SHP77 (cell line): ENCODE measurements around the gene SECISBP2.
A peak's percentile ranks its signal among the peaks of the same experiment; 100 is the strongest.
"Not testable (repeated sequence)": the region's sequence is repeated elsewhere in the genome, so short reads cannot be mapped to it uniquely, and the experiment has no call there.

Experiments
- DNase-seq, 2 experiments: peaks; one replicate each; lab custom pipeline; 2025; lab: John Stamatoyannopoulos, UW

SECISBP2 gene

GRCh38 chr9:89318123-89319014 is at the start of gene SECISBP2:
TSS of gene SECISBP2 (plus strand) at chr9:89318500. CDS start at chr9:89318577, 77 bp downstream.
- DNase-seq: peak; percentile 93 to 94

GRCh38 chr9:89273528-89274279 is 44.6 kb upstream of the SECISBP2 start:
- DNase-seq: no peak

- no peak for DNase-seq
Measured at GRCh38 chr9:89274838-89275237, 43.5 kb upstream of the SECISBP2 start.

- DNase-seq: not testable (repeated sequence)
Measured at GRCh38 chr9:89276040-89276439, 42.3 kb upstream of the SECISBP2 start.

- no peak for DNase-seq
Measured at GRCh38 chr9:89277043-89277442, 41.3 kb upstream of the SECISBP2 start.

- DNase-seq: no peak
Measured at GRCh38 chr9:89277454-89277853, 40.8 kb upstream of the SECISBP2 start.

GRCh38 chr9:89278551-89278950 is 39.7 kb upstream of the SECISBP2 start:
- no peak for DNase-seq

GRCh38 chr9:89278997-89279739 is 39.1 kb upstream of the SECISBP2 start:
- DNase-seq: peak; percentile 39 to 51

- DNase-seq: no peak
Measured at GRCh38 chr9:89281106-89281505, 37.2 kb upstream of the SECISBP2 start.

GRCh38 chr9:89282248-89282968 is 35.9 kb upstream of the SECISBP2 start:
- peak in 1 of 2 experiments; percentile 6 for DNase-seq

- no peak for DNase-seq
Measured at GRCh38 chr9:89284076-89284475, 34.2 kb upstream of the SECISBP2 start.

- no peak for DNase-seq
Measured at GRCh38 chr9:89291741-89292140, 26.6 kb upstream of the SECISBP2 start.

- DNase-seq: no peak
Measured at GRCh38 chr9:89293014-89293413, 25.3 kb upstream of the SECISBP2 start.

GRCh38 chr9:89295400-89295799 is 22.9 kb upstream of the SECISBP2 start:
- DNase-seq: no peak

GRCh38 chr9:89301996-89302395 is 16.3 kb upstream of the SECISBP2 start:
- DNase-seq: not testable (repeated sequence)

- no peak for DNase-seq
Measured at GRCh38 chr9:89304020-89304833, 14.1 kb upstream of the SECISBP2 start.

GRCh38 chr9:89304834-89305188 is 13.5 kb upstream of the SECISBP2 start:
- no peak for DNase-seq

- no peak for DNase-seq
Measured at GRCh38 chr9:89305868-89306267, 12.4 kb upstream of the SECISBP2 start.

GRCh38 chr9:89309166-89309565 is 9.1 kb upstream of the SECISBP2 start:
- DNase-seq: no peak

GRCh38 chr9:89309608-89310474 is 8.5 kb upstream of the SECISBP2 start:
- DNase-seq: no peak
